ENCODE results near the gene NAPSA.
"Not testable (repeated sequence)": the region's sequence is repeated elsewhere in the genome, so short reads cannot be mapped to it uniquely, and the experiment has no call there.

Gene NAPSA

GRCh38 chr19:50329926-50330294, 35.5 kb downstream of the NAPSA start:
- not testable (repeated sequence) for DNase-seq

- peak; percentile 100 for DNase-seq
Measured at GRCh38 chr19:50329146-50329925, 36.1 kb downstream of the NAPSA start, which contains the start of gene KCNC3. TSS of gene KCNC3 (minus strand) at chr19:50329377. CDS start at chr19:50329082, 295 bp downstream.

- DNase-seq: no peak
Measured at GRCh38 chr19:50328873-50329145, 36.6 kb downstream of the NAPSA start.

- no peak for DNase-seq
Measured at GRCh38 chr19:50328224-50328872, 37.1 kb downstream of the NAPSA start.

- no peak for DNase-seq
Measured at GRCh38 chr19:50327461-50328223, 37.8 kb downstream of the NAPSA start.

GRCh38 chr19:50327013-50327412, 38.4 kb downstream of the NAPSA start:
- no peak for DNase-seq

- DNase-seq: no peak
Measured at GRCh38 chr19:50326101-50326664, 39.3 kb downstream of the NAPSA start.

GRCh38 chr19:50325310-50326100, 39.9 kb downstream of the NAPSA start:
- DNase-seq: peak; percentile 96

GRCh38 chr19:50324331-50324730, 41.1 kb downstream of the NAPSA start:
- no peak for DNase-seq

- DNase-seq: no peak
Measured at GRCh38 chr19:50323782-50324133, 41.7 kb downstream of the NAPSA start.

- no peak for DNase-seq
Measured at GRCh38 chr19:50322931-50323781, 42.3 kb downstream of the NAPSA start.

- no peak for DNase-seq
Measured at GRCh38 chr19:50322234-50322633, 43.2 kb downstream of the NAPSA start.

- DNase-seq: no peak
Measured at GRCh38 chr19:50321831-50322230, 43.6 kb downstream of the NAPSA start.

- DNase-seq: no peak
Measured at GRCh38 chr19:50320596-50320995, 44.8 kb downstream of the NAPSA start.

GRCh38 chr19:50320051-50320450, 45.4 kb downstream of the NAPSA start:
- DNase-seq: no peak

- DNase-seq: no peak
Measured at GRCh38 chr19:50319156-50319555, 46.3 kb downstream of the NAPSA start.

GRCh38 chr19:50318438-50318837, 47.0 kb downstream of the NAPSA start:
- DNase-seq: no peak

- DNase-seq: no peak
Measured at GRCh38 chr19:50317115-50317514, 48.3 kb downstream of the NAPSA start.

GRCh38 chr19:50315773-50316448, 49.5 kb downstream of the NAPSA start:
- DNase-seq: peak; percentile 86

- DNase-seq: no peak
Measured at GRCh38 chr19:50314724-50315708, 50.4 kb downstream of the NAPSA start.

Data from islet precursor cell (in vitro differentiated cells).